PFSK-1 (cell line): ENCODE measurements around the gene ANGEL2.

ENCODE experiments used
- FOXP2 ChIP-seq: optimal IDR thresholded peaks from 2 replicates; pipeline ENCODE3; 2011; ENCODE audit warnings: borderline replicate concordance, control low read depth, inconsistent platforms; ENCODE audit not compliant: insufficient read depth; ENCODE audit errors: extremely low read length, extremely low read depth
- POLR2AphosphoS5 ChIP-seq: IDR thresholded peaks from 2 replicates; pipeline ENCODE4 v1.6.1; 2012; ENCODE audit warnings: low read depth, mild to moderate bottlenecking, control low read depth, low read length, moderate library complexity
- SIN3A ChIP-seq: IDR thresholded peaks from 2 replicates; pipeline ENCODE4 v1.6.1; 2012; ENCODE audit warnings: mild to moderate bottlenecking, low read length, moderate library complexity, borderline replicate concordance; ENCODE audit not compliant: insufficient read depth
- TAF1 ChIP-seq: IDR thresholded peaks from 2 replicates; pipeline ENCODE4 v1.6.1; 2012; ENCODE audit warnings: low read length, control low read depth, borderline replicate concordance; ENCODE audit not compliant: insufficient read depth
- TF ChIP-seq, protein P1 (sequence below), 2 experiments: IDR thresholded peaks; 2 replicates each; pipeline versions ENCODE4 v1.6.1 to v1.8.0; 2011 to 2012; ENCODE audit warnings: low read depth in 2 of 2, low read length in 2 of 2, control low read depth in 1 of 2, inconsistent platforms in 1 of 2, mild to moderate bottlenecking in 1 of 2, moderate library complexity in 1 of 2; ENCODE audit not compliant: insufficient read depth in 1 of 2

Gene ANGEL2

DNA sequence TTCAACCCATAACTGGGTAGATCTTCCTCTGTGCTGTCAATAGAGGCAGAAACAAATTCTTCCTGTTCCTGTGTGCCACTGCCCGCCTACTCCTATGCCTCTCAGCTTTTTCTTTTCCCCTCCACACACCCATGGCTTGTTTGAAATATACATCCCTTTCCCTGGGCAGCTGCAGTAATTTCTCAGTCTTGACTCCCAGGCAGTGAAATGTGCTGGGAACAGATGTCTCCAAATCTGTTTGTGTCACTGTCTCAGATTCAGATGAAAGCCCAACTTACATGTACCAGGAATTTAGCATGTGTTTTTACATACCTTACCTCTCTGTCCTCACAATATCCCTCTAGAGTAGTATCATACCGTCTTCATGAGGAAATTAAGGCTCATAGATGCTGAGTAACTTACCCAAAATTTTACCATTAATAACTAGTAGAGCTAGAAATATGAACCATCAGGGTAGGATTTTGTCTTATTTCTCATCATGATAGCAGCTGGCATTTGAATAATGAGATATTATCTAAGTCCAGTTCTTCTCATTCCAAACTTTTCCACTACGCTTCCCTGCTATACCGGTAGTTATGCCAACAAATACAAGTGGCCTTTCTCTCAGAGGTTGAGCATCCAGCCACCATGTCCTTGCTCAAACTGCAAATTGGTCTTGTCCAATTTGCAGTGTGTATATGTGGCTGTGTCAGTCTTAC lies 70.1 kb downstream of the ANGEL2 start:
- TF ChIP-seq TAF1: no peak
- no peak for TF ChIP-seq FOXP2
- no peak for TF ChIP-seq POLR2AphosphoS5
- TF ChIP-seq SIN3A: no peak
- TF ChIP-seq, protein P1, sequence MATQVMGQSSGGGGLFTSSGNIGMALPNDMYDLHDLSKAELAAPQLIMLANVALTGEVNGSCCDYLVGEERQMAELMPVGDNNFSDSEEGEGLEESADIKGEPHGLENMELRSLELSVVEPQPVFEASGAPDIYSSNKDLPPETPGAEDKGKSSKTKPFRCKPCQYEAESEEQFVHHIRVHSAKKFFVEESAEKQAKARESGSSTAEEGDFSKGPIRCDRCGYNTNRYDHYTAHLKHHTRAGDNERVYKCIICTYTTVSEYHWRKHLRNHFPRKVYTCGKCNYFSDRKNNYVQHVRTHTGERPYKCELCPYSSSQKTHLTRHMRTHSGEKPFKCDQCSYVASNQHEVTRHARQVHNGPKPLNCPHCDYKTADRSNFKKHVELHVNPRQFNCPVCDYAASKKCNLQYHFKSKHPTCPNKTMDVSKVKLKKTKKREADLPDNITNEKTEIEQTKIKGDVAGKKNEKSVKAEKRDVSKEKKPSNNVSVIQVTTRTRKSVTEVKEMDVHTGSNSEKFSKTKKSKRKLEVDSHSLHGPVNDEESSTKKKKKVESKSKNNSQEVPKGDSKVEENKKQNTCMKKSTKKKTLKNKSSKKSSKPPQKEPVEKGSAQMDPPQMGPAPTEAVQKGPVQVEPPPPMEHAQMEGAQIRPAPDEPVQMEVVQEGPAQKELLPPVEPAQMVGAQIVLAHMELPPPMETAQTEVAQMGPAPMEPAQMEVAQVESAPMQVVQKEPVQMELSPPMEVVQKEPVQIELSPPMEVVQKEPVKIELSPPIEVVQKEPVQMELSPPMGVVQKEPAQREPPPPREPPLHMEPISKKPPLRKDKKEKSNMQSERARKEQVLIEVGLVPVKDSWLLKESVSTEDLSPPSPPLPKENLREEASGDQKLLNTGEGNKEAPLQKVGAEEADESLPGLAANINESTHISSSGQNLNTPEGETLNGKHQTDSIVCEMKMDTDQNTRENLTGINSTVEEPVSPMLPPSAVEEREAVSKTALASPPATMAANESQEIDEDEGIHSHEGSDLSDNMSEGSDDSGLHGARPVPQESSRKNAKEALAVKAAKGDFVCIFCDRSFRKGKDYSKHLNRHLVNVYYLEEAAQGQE (IDR thresholded peaks at IDR 0.05; ENCODE audit: insufficient read depth in 1 of 2, low read depth in 2 of 2, low read length in 2 of 2): no peak

DNA sequence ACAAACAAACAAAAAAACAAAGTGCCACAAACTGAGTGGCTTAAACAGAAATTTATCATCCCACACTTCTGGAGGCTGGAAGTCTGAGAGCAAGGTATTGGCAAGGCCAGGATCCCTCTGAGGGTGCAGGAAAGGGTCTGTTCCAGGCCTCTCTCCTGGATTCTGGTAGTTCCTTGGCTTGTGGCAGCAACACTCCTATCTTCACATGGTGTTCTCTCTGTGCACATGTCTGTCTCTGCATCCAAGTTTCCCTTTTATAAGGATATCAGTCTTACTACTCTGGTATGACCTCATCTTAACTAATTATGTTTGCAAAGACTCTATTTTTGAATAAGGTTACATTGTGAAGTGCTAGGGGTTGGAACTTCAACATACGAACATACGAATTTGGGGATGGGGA lies 70.6 kb downstream of the ANGEL2 start:
- TF ChIP-seq SIN3A (no peak), TAF1 (no peak), POLR2AphosphoS5 (no peak), FOXP2 (no peak)
- TF ChIP-seq, protein P1 (IDR thresholded peaks at IDR 0.05; ENCODE audit: insufficient read depth in 1 of 2, low read depth in 2 of 2, low read length in 2 of 2): no peak

GRCh38 chr1:212944229-212944901 lies 71.3 kb downstream of the ANGEL2 start:
- no peak for TF ChIP-seq SIN3A
- TF ChIP-seq, protein P1 (IDR thresholded peaks at IDR 0.05; ENCODE audit: insufficient read depth in 1 of 2, low read depth in 2 of 2, low read length in 2 of 2): no peak
- TF ChIP-seq TAF1: no peak
- no peak for TF ChIP-seq POLR2AphosphoS5
- no peak for TF ChIP-seq FOXP2

- TF ChIP-seq FOXP2: no peak
- no peak for TF ChIP-seq TAF1
- TF ChIP-seq, protein P1 (IDR thresholded peaks at IDR 0.05; ENCODE audit: insufficient read depth in 1 of 2, low read depth in 2 of 2, low read length in 2 of 2): no peak
- TF ChIP-seq POLR2AphosphoS5: no peak
- no peak for TF ChIP-seq SIN3A
Measured at GRCh38 chr1:212943393-212943710, 72.3 kb downstream of the ANGEL2 start.
